GM23338 (cell line): ENCODE data around the gene CDH9. TPM values are rescaled to one million over a fixed set of nuclear protein-coding genes. Genes with fewer than 3 reads are reported as not detected.

Source experiments
- ATAC-seq: fragments of 200-7000 bp; cut with Tn5 transposase; 3 replicates; pipeline ENCODE4 v1.9.1; 2020
- DNase-seq: peaks from one replicate; pipeline ENCODE4 v3.0.0-alpha.2; 2015; ENCODE audit warnings: low spot score
- H2AFZ ChIP-seq: fragments of 200-600 bp; sonication (generic); 2 replicates; pipeline ENCODE4 v1.8.0; 2016; ENCODE audit warnings: antibody characterized with exemption, mild to moderate bottlenecking, moderate library complexity
- H3F3A ChIP-seq: fragments of 200-600 bp; sonication (generic); replicated peaks from 2 replicates; pipeline ENCODE4 v1.8.0; 2017; ENCODE audit warnings: antibody characterized with exemption, mixed run types, low read depth
- H3K27ac ChIP-seq: fragments of 200-600 bp; sonication (generic); 2 replicates; pipeline ENCODE4 v1.6.1; 2016; ENCODE audit warnings: low read depth
- H3K27me3 ChIP-seq: fragments of 200-600 bp; sonication (generic); 2 replicates; pipeline ENCODE4 v1.8.0; 2016; ENCODE audit warnings: mild to moderate bottlenecking, mixed run types, moderate library complexity; ENCODE audit not compliant: insufficient read depth
- H3K36me3 ChIP-seq: fragments of 200-600 bp; sonication (generic); 2 replicates; pipeline ENCODE4 v1.8.0; 2016; ENCODE audit warnings: mild to moderate bottlenecking; ENCODE audit not compliant: insufficient read depth
- H3K4me1 ChIP-seq: fragments of 200-600 bp; sonication (generic); 2 replicates; pipeline ENCODE4 v1.8.0; 2016; ENCODE audit warnings: mild to moderate bottlenecking, moderate library complexity; ENCODE audit not compliant: insufficient read depth
- H3K4me2 ChIP-seq: fragments of 200-600 bp; sonication (generic); 2 replicates; pipeline ENCODE4 v1.7.1; 2017; ENCODE audit warnings: mixed run types
- H3K4me3 ChIP-seq: fragments of 200-600 bp; sonication (generic); 2 replicates; pipeline ENCODE4 v1.6.1; 2016; ENCODE audit warnings: mixed run types
- H3K79me2 ChIP-seq: fragments of 200-600 bp; sonication (generic); replicated peaks from 2 replicates; pipeline ENCODE4 v1.8.0; 2017; ENCODE audit warnings: mild to moderate bottlenecking; ENCODE audit not compliant: insufficient read depth
- H3K9me2 ChIP-seq: fragments of 200-600 bp; sonication (generic); 2 replicates; pipeline ENCODE4 v1.8.0; 2017; ENCODE audit not compliant: insufficient read depth
- H4K20me1 ChIP-seq: fragments of 200-600 bp; sonication (generic); replicated peaks from 2 replicates; pipeline ENCODE4 v1.8.0; 2017; ENCODE audit warnings: mild to moderate bottlenecking; ENCODE audit not compliant: insufficient read depth
- H3K27ac Mint-ChIP-seq: 2 replicates; pipeline ENCODE4 v1.8.0; 2020; ENCODE audit warnings: inconsistent platforms, mild to moderate bottlenecking, moderate library complexity, mixed read lengths
- H3K27me3 Mint-ChIP-seq: 3 replicates; pipeline ENCODE4 v1.8.0; 2022; ENCODE audit warnings: low read depth, mild to moderate bottlenecking, moderate library complexity, mixed read lengths, inconsistent platforms; ENCODE audit not compliant: insufficient read depth, poor library complexity
- H3K36me3 Mint-ChIP-seq: 3 replicates; pipeline ENCODE4 v1.8.0; 2021; ENCODE audit warnings: low read depth, mild to moderate bottlenecking, inconsistent platforms, moderate library complexity, mixed read lengths
- H3K4me1 Mint-ChIP-seq: 3 replicates; pipeline ENCODE4 v1.8.0; 2020; ENCODE audit warnings: mild to moderate bottlenecking, inconsistent platforms, mixed read lengths
- H3K4me3 Mint-ChIP-seq: 3 replicates; pipeline ENCODE4 v1.8.0; 2021; ENCODE audit warnings: moderate library complexity, mild to moderate bottlenecking, inconsistent platforms, mixed read lengths
- H3K9me3 Mint-ChIP-seq: 3 replicates; pipeline ENCODE4 v1.8.0; 2020; ENCODE audit warnings: moderate library complexity, mild to moderate bottlenecking, inconsistent platforms, mixed read lengths
- CREB1 ChIP-seq: fragments of 250-450 bp; sonication (Bioruptor Pico); IDR thresholded peaks from 2 replicates; pipeline ENCODE4 v1.5.0; 2020; ENCODE audit warnings: low read depth, mild to moderate bottlenecking, moderate library complexity
- EZH2 ChIP-seq: fragments of 200-600 bp; sonication (generic); IDR thresholded peaks from one replicate; pipeline ENCODE4 v1.8.0; 2017; ENCODE audit warnings: antibody characterized with exemption, mild to moderate bottlenecking, low read depth; ENCODE audit not compliant: unreplicated experiment
- JUNB ChIP-seq: IDR thresholded peaks from one replicate; pipeline ENCODE4 v1.6.1; 2016; ENCODE audit warnings: antibody characterized with exemption; ENCODE audit not compliant: unreplicated experiment
- NANOG ChIP-seq: IDR thresholded peaks from 2 replicates; pipeline ENCODE4 v1.6.1; 2016; ENCODE audit warnings: antibody characterized with exemption, borderline replicate concordance
- POLR2AphosphoS5 ChIP-seq: IDR thresholded peaks from 2 replicates; pipeline ENCODE4 v1.6.1; 2016; ENCODE audit warnings: antibody characterized with exemption, low read depth
- STAT1 ChIP-seq: IDR thresholded peaks from one replicate; pipeline ENCODE4 v1.6.1; 2016; ENCODE audit warnings: antibody characterized with exemption; ENCODE audit not compliant: unreplicated experiment
- ZNF114 ChIP-seq: fragments of 250-450 bp; sonication (Bioruptor Pico); IDR thresholded peaks from 2 replicates; pipeline ENCODE4 v1.5.0; 2020; ENCODE audit warnings: mild to moderate bottlenecking, moderate library complexity
- ZNF331 ChIP-seq: fragments of 250-450 bp; sonication (Bioruptor Pico); IDR thresholded peaks from 2 replicates; pipeline ENCODE4 v1.5.0; 2020; ENCODE audit warnings: low read depth, mild to moderate bottlenecking, moderate library complexity
- polyA plus RNA-seq: library from polyadenylated mRNA; unstranded; fragments of >200 nt; fragmentation: Nextera tagmentation; extraction: Ambion mirVana; gene quantifications from 2 replicates; pipeline ENCODE4 v1.2.1, GENCODE V29; 2016
- total RNA-seq: library from RNA; depleted of rRNA; stranded (reverse); fragments of >200 nt; shearing (Covaris generic); gene quantifications from 2 replicates; pipeline ENCODE4 v1.2.3, GENCODE V29; 2014
- TF ChIP-seq, protein P1 (sequence below): IDR thresholded peaks from one replicate; pipeline ENCODE4 v1.6.1; 2018; ENCODE audit warnings: antibody characterized with exemption; ENCODE audit not compliant: unreplicated experiment
- TF ChIP-seq, protein P2 (sequence below): IDR thresholded peaks from 2 replicates; pipeline ENCODE4 v1.6.1; 2016; ENCODE audit warnings: antibody characterized with exemption
- TF ChIP-seq, protein P3 (sequence below): fragments of 250-450 bp; sonication (Bioruptor Pico); IDR thresholded peaks from 2 replicates; pipeline ENCODE4 v1.5.0; 2020; ENCODE audit warnings: mild to moderate bottlenecking, moderate library complexity

Gene CDH9
- total and polyA plus RNA-seq, 2 experiments from 2014 or later = 0.26 to 0.31 TPM

GRCh38 chr5:27083449-27084415 is 45.3 kb upstream of the CDH9 start:
- peak overlapping the region; percentile 84 for H3K27ac Mint-ChIP-seq
- peaks cover 39% of the 10 kb centered on the region for H3K4me1 Mint-ChIP-seq
- H3K4me3 Mint-ChIP-seq = peak overlapping the region; percentile 20
- H2AFZ ChIP-seq = no peak overlapping the region
- no peaks in the 10 kb centered on the region for H4K20me1 ChIP-seq
- H3K9me3 Mint-ChIP-seq = peaks cover 23% of the 10 kb centered on the region
- DNase-seq (peak; percentile 64), ATAC-seq (peak; percentile 93)
- H3F3A ChIP-seq = no peaks in the 10 kb centered on the region
- peaks cover 38% of the 10 kb centered on the region for H3K4me1 ChIP-seq
- peak overlapping the region; percentile 18 for H3K4me3 ChIP-seq
- H3K27me3 Mint-ChIP-seq = peaks cover 3% of the 10 kb centered on the region
- H3K27me3 ChIP-seq = no peaks in the 10 kb centered on the region
- TF ChIP-seq ZNF114 (no peak), JUNB (no peak), ZNF331 (CRISPR knock-in tag) (no peak), POLR2AphosphoS5 (no peak), NANOG (no peak), EZH2 (no peak), STAT1 (no peak), CREB1 (peak; percentile 55)
- TF ChIP-seq, protein P1, sequence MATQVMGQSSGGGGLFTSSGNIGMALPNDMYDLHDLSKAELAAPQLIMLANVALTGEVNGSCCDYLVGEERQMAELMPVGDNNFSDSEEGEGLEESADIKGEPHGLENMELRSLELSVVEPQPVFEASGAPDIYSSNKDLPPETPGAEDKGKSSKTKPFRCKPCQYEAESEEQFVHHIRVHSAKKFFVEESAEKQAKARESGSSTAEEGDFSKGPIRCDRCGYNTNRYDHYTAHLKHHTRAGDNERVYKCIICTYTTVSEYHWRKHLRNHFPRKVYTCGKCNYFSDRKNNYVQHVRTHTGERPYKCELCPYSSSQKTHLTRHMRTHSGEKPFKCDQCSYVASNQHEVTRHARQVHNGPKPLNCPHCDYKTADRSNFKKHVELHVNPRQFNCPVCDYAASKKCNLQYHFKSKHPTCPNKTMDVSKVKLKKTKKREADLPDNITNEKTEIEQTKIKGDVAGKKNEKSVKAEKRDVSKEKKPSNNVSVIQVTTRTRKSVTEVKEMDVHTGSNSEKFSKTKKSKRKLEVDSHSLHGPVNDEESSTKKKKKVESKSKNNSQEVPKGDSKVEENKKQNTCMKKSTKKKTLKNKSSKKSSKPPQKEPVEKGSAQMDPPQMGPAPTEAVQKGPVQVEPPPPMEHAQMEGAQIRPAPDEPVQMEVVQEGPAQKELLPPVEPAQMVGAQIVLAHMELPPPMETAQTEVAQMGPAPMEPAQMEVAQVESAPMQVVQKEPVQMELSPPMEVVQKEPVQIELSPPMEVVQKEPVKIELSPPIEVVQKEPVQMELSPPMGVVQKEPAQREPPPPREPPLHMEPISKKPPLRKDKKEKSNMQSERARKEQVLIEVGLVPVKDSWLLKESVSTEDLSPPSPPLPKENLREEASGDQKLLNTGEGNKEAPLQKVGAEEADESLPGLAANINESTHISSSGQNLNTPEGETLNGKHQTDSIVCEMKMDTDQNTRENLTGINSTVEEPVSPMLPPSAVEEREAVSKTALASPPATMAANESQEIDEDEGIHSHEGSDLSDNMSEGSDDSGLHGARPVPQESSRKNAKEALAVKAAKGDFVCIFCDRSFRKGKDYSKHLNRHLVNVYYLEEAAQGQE = no peak
- TF ChIP-seq, protein P2, sequence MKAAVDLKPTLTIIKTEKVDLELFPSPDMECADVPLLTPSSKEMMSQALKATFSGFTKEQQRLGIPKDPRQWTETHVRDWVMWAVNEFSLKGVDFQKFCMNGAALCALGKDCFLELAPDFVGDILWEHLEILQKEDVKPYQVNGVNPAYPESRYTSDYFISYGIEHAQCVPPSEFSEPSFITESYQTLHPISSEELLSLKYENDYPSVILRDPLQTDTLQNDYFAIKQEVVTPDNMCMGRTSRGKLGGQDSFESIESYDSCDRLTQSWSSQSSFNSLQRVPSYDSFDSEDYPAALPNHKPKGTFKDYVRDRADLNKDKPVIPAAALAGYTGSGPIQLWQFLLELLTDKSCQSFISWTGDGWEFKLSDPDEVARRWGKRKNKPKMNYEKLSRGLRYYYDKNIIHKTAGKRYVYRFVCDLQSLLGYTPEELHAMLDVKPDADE = no peak
- TF ChIP-seq, protein P3, sequence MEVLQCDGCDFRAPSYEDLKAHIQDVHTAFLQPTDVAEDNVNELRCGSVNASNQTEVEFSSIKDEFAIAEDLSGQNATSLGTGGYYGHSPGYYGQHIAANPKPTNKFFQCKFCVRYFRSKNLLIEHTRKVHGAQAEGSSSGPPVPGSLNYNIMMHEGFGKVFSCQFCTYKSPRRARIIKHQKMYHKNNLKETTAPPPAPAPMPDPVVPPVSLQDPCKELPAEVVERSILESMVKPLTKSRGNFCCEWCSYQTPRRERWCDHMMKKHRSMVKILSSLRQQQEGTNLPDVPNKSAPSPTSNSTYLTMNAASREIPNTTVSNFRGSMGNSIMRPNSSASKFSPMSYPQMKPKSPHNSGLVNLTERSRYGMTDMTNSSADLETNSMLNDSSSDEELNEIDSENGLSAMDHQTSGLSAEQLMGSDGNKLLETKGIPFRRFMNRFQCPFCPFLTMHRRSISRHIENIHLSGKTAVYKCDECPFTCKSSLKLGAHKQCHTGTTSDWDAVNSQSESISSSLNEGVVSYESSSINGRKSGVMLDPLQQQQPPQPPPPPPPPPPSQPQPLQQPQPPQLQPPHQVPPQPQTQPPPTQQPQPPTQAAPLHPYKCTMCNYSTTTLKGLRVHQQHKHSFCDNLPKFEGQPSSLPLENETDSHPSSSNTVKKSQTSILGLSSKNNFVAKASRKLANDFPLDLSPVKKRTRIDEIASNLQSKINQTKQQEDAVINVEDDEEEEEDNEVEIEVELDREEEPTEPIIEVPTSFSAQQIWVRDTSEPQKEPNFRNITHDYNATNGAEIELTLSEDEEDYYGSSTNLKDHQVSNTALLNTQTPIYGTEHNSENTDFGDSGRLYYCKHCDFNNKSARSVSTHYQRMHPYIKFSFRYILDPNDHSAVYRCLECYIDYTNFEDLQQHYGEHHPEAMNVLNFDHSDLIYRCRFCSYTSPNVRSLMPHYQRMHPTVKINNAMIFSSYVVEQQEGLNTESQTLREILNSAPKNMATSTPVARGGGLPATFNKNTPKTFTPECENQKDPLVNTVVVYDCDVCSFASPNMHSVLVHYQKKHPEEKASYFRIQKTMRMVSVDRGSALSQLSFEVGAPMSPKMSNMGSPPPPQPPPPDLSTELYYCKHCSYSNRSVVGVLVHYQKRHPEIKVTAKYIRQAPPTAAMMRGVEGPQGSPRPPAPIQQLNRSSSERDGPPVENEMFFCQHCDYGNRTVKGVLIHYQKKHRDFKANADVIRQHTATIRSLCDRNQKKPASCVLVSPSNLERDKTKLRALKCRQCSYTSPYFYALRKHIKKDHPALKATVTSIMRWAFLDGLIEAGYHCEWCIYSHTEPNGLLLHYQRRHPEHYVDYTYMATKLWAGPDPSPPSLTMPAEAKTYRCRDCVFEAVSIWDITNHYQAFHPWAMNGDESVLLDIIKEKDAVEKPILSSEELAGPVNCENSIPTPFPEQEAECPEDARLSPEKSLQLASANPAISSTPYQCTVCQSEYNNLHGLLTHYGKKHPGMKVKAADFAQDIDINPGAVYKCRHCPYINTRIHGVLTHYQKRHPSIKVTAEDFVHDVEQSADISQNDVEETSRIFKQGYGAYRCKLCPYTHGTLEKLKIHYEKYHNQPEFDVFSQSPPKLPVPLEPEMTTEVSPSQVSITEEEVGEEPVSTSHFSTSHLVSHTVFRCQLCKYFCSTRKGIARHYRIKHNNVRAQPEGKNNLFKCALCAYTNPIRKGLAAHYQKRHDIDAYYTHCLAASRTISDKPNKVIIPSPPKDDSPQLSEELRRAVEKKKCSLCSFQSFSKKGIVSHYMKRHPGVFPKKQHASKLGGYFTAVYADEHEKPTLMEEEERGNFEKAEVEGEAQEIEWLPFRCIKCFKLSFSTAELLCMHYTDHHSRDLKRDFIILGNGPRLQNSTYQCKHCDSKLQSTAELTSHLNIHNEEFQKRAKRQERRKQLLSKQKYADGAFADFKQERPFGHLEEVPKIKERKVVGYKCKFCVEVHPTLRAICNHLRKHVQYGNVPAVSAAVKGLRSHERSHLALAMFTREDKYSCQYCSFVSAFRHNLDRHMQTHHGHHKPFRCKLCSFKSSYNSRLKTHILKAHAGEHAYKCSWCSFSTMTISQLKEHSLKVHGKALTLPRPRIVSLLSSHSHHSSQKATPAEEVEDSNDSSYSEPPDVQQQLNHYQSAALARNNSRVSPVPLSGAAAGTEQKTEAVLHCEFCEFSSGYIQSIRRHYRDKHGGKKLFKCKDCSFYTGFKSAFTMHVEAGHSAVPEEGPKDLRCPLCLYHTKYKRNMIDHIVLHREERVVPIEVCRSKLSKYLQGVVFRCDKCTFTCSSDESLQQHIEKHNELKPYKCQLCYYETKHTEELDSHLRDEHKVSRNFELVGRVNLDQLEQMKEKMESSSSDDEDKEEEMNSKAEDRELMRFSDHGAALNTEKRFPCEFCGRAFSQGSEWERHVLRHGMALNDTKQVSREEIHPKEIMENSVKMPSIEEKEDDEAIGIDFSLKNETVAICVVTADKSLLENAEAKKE (CRISPR knock-in tag) = 0 out of 2 replicates have a peak, but pooled peaks have one; percentile 62
- H3K9me2 ChIP-seq = peaks cover 11% of the 10 kb centered on the region; the same call in 1 of the 2 replicates
- H3K4me2 ChIP-seq = peak overlapping the region; percentile 53
- H3K36me3 Mint-ChIP-seq = peaks cover 26% of the 10 kb centered on the region
- peak overlapping the region; percentile 20 for H3K27ac ChIP-seq
- no peaks in the 10 kb centered on the region for H3K36me3 ChIP-seq
- no peaks in the 10 kb centered on the region for H3K79me2 ChIP-seq
